ENCODE results near the gene ARF3.
"Not testable (repeated sequence)": the region's sequence is repeated elsewhere in the genome, so short reads cannot be mapped to it uniquely, and the experiment has no call there.

The ARF3 gene

DNA sequence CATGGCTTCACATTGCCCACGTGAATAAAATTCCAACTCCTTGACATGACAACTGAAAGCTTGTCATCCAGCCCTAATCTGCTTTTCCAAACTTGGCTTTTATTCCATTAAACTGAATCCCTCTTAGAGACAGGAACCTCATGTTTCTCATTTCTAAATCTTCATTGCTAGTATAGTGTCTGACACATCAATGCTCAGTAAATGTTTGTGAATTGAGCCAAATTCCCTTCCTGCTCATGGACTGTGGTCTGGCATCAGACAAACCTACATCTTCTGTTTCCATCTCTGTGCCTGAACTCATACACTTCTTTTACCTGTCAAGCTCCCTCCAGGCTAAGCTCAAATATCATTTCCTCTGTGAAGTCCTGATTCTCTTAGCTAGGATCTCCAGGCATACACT lies 27.7 kb downstream of the ARF3 start:
- DNase-seq (ENCODE audit: low read depth) = no peak

DNA sequence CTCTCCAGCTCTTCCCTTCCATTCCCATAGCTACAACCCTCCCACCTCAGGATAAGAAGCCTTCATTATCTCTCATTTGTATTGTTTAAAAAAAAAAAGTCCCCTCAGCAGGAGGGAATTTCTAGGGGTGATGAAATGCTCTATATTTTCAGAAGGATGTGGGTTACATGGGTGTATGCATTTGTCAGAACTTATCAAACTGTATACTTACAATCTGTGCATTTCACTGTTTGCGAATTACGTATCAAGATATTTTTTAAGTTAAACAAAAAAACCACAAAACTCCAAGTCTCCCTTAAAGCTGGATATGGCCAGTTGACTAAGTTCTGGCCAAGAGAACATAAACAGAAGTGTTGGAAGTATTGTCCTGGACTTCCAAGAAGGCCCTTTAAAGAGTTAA lies 30.0 kb downstream of the ARF3 start:
- no peak for DNase-seq (ENCODE audit: low read depth)

DNA sequence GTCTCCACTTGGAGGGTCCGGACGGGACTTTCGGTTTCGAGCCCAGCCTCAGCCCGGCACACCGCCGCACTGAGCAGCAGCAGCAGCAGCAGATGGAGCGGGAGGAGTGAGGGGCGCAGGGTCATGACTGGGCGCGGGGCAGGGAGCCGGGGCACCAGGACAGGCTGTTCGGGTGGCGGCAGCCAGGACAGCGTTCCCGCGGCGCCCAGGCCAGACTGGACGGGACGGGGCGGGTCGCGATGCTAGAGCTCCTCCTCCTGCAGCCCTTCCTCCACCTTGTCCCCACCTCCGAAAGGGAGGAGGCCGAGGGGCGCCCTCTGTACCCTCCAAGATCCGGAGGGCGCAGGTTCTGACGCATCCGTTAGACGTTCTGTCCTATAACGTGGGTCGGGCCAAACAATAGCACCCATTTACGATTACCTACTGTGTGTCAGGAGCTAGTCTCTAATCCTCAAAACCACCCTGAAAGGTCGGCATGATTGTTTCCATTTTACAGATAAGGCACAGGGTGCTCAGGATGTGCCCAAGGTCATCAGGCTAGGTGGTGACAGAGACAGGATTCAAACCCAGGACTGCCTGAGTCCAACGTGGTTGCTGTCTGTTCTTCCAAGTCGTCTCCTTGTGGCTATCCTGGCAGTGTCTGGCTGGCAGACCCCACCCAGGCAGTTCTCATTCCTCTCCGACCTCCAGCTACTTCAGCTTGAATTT lies 31.8 kb downstream of the ARF3 start, which contains the start of gene FKBP11:
TSS of gene FKBP11 (minus strand) at position 189 of the 708 bp plus-strand sequence. CDS start at position 125, 64 bp downstream.
- peak; percentile 55 for DNase-seq (ENCODE audit: low read depth)

DNA sequence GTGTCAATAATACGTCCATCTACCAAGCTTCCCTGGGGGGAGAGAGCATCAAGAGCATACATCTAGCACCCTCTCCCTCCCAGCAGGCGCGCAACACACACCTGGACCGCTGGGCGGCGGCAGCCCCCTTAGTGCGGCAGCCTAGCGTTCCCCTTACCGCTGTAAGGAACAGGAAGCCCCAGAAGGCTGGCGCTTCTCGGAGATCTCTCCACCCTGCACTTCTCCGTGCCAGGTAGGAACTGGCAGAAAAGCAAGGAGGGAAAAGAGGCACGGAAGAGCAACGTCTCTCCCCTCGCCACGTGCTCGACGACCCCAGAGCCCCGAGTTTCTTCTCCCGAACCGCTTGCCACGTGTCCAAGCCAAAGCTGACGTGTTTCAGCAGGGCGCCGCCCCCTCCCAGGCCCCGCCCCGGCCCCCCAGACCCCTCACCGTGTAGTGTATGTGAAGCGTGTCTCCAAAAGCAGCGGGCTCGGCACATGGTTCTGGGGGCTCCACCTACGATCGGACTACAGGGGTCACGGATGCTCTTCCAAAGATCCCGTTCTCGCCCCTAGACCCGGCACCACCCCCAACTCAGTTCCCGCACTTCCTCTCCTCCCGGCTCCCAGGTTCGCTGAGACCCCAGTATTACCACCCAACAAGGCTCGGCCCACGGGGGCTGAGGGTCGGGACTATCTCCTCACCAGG lies 32.5 kb downstream of the ARF3 start:
- DNase-seq (ENCODE audit: low read depth) = peak; percentile 41

DNA sequence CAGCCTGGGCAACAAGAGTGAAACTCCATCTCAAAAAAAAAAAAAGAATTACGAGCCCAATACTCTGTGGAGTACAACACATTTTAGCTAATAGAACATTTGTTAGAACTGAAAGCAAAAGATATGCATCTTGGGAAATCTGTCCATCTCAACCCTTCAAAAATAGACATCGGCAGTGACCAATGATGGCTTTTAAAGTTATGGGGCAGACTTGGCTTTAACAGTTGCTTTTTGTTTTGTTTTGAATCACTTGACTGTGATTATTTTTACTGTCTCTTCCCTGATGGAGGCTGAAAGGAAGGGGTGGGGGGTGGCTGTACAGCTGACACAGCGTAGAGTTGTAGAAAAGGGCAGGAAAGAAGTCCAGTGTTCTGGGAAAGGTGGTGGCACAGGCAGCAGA lies 34.2 kb downstream of the ARF3 start:
- DNase-seq (ENCODE audit: low read depth) = no peak

DNA sequence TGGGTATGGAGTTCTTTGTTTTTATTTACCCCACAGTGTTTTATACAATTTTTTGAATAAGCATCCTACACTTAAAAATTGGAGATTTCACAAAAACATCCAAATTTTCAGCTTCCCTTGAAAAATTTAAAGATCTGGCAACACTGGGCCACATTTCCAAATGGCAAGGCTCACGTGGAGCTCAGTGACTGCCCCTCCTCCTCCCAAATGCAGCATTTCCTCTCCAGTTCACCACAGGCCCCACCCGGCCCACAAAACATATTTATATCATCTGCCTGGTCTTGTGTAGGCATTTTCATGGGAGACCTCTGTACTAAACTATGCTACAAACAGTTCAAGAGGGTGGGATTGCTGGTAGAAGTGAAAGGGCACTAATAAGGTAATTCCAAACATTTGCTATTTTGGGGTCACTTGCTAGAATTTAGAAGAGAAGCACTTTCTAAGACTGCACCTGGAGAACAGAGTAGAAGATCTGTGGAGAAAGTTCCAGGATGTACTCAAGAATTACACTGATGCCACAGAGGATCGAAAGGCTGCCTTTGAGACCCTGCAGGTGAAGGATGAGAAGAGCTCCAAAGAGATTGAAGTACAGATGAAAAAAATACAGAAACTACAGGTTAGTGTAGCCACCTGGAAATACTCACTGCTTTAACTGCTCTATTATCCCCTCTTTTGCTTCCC lies 39.3 kb downstream of the ARF3 start:
- no peak for DNase-seq (ENCODE audit: low read depth)

DNA sequence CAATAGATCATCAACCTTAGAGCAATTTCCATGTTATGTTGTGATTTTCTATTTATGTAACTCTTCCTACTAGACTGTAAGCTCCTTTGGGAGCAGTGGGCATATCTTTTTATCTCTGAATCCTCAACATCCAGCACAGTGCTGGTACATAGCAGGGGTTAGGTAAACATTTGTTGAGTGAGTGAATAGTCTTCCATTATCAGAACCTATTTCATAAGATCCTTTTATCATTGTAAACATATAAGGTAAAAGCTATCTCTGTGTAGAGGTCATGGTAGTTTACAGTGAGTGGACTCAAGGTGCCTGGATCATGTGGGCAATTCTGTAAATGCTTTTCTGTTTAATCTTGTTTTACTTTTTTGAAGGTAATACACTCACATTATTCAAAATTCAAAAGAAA lies 47.1 kb downstream of the ARF3 start:
- DNase-seq (ENCODE audit: low read depth) = no peak

DNA sequence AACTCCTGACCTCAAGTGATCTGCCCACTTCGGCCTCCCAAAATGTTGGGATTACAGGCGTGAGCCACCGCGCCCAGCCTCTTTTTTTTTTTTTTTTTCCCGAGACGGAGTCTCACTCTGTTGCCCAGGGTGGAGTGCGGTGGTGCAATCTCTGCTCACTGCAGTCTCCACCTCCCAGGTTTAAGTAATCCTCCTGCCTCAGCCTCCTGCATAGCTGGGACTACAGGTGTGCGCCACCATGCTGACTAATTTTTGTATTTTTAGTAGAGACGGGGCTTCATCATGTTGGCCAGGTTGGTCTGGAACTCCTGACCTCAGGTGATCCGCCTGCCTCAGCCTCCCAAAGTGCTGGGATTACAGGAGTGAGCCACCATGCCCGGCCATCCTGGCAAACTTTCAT lies 47.6 kb downstream of the ARF3 start:
- not testable (repeated sequence) for DNase-seq (ENCODE audit: low read depth)

DNA sequence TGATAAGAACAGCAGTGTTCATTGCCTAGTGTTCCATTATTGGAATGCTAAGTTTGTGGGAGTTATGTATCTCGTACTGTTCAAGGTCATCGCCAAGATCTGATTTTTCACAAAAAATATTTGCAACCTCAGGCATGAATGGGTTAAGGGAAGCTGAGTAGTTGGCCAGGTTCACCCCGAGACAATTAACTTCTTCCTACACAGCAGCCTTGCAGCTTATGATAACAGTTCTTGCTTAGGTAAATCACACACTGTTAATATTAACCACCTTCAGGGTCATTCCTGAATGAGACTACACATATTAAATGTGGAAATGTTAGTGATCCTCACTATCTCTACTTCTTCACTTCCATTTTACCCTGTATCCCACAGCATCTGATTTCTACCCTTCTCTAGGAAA lies 50.0 kb downstream of the ARF3 start:
- no peak for DNase-seq (ENCODE audit: low read depth)

DNA sequence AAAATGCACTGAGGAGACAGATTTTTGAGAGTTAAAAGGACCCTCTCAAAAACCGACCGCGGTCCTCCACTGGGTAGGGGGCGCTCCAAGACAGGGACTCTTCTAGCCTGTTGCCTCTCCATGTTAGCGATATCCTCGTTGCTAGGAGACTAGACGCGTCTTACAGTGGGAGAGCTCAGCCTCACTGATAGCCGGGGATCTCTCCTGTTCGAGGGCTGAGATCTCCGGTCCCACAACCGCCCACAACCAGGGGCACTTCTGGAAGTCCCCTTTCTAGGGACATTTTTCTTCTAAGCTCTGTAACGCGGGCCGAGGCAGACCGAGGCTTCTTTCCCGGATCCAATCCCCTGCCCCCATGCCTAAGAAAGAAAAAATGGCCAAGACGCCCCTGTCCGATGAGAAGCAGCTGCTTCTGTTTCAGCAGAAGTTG lies 53.3 kb downstream of the ARF3 start:
- DNase-seq (ENCODE audit: low read depth) = peak; percentile 60

DNA sequence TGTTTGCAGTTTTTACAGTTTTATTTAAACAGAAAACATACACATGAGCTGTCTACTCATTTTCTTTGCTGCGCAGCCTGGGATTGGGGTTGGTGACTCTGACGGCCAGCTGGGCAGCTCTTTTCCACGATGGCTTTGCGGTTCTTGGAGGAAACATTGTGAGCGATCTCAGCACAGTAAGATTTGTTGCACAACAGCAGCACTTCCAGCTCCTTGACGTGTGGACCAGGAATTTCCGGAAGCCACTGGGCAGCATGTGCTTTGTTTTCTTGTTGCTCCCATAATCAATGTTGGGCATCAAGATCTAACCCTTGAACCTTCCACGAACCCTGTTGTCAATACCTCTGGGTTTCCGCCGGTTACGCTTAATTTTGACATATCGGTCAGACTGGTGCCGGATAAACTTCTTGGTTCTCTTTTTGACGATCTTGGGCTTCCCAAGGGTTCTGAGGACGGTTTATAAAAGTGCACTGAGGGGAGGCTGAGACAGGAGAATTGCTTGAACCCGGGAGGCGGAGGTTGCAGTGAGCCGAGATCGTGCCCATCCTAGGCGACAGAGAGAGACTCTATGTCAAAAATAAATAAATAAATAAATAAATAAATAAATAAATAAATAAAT lies 53.8 kb downstream of the ARF3 start:
- DNase-seq (ENCODE audit: low read depth) = no peak

DNA sequence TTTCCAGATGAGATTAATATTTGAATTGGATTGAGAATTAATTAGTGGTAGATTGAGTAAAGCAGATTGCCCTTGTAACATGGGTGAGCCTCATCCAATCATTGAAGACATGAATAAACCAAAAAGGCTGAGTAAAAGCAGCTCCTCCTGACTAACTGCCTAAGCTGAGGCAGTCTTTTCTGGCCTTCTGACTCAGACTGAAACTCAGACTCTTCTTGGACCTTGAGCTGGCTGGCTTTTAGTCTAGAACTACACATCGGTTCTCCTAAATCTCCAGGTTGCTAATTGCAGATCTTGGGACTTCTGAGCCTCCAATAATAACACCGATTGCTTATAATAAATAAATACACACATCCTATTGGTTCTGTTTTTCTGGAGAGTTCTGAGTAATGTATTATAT lies 56.0 kb downstream of the ARF3 start:
- no peak for DNase-seq (ENCODE audit: low read depth)

DNA sequence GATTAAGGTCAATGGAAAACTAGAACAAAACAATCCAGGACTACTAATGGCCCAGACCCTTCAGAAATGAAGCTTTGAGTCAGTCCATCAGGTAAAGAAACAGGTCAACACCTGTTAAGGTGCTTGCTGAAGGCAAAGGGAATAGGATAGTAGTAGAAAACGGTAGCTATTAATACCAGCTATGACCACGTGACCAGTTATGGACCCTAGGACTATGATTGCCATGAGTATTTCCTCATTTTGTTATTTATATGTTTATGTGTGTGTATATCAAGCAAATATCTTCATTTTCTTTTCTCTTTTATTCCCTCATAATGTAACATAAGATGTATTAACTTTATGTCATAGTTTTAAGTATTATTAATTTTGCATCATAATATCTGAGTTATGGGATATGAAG lies 57.6 kb downstream of the ARF3 start:
- DNase-seq (ENCODE audit: low read depth) = no peak

DNA sequence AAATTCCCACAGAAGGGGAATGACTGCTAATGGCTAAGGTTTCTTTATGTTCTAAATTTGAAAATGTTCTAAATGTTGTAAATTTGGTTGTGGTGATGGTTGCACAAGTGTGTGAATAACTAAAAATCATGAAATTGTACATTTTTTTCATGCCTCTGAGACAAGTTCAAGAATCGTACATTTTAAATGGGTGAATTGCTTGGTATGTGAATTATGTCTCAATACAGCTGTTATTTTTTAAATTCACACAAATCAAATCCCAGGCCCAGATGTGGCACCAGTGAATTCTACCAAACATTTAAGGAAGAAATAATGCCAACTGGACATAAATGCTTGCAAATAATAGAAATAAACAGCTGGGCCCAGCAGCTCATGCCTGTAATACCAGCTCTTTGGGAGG lies 63.0 kb downstream of the ARF3 start:
- no peak for DNase-seq (ENCODE audit: low read depth)

DNA sequence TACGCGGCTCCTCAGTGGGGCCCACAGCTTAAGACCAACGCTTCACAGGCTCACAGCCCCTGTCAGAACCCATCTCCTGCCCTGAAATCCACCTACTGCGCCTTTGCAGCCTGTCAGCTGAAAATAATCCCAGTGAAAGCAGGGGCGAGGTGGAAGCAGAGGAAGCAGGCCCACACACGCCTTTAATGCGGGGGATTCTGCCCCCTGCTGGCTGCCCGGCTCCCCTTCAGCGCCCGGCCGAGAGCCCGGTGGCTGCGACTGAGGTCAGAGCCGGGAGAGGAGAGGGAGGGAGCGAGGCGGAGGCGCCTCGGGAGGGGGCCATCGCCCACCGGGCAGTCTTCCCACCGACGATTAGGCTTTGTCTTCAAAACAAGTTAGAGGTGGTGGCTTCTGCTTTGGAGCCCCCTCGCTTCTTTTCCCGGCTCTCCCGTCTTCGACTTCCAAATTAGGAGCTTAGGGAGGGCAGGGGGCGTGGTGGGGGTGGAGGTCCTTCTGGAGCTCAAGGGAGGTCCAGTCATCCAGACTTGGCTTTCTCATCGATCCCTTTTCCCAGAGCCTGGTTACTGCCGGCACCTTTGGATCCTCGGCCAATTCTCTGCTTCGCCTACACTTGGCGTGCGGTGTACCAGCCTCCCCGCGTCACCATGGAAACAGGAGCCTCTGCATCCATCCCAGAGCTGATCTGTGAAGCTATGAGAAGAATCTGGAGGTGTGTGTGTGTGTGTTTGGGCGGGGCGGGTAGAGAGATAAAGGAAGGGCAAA lies 66.4 kb downstream of the ARF3 start:
- peak; percentile 61 for DNase-seq (ENCODE audit: low read depth)

DNA sequence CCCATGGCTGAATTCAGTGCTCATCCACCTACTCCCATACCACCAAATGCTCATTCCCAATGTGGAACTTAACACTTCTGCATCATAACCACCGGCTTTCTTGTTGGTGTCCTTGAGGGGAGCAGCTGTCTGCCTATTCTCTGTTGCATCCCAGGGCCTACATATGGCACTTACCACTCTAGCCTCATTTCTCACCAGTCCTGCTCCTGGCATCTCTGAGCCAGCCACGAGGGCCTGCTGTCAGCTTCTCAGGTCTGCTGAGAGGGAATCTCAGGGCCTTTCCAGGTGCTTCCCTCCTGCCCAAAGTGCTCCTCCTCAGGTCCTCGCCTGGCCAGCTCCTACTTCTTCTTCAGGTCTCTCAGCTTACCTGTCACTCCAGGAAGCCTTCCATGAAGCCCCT lies 67.6 kb downstream of the ARF3 start:
- DNase-seq (ENCODE audit: low read depth) = no peak

Data from stimulated activated CD8-positive, alpha-beta memory T cell treated with anti-CD3 and anti-CD28 coated beads, Interleukin-15, amount 100 ng/mL, for 24 hours (primary cell).